WTC11 (cell line): ENCODE results near the gene GPR17. TPM values are rescaled to one million over a fixed set of nuclear protein-coding genes. Genes with fewer than 3 reads are reported as not detected.

Experiments
- ATAC-seq: fragments of 200-7000 bp; cut with Tn5 transposase; 2 replicates; pipeline ENCODE4 v1.10.0; 2021; ENCODE audit warnings: mild to moderate bottlenecking, moderate library complexity
- CTCF ChIA-PET: fragments of 300-600 bp; sonication (Branson Sonifier 250); formaldehyde crosslinking; loops from one replicate; lab custom pipeline; 2021; ENCODE audit warnings: antibody characterized with exemption; lab: Charles Lee
- POLR2A ChIA-PET: fragments of 350-600 bp; sonication (Branson Sonifier 250); formaldehyde crosslinking; loops from one replicate; lab custom pipeline; 2021; ENCODE audit warnings: antibody characterized with exemption; lab: Charles Lee
- DNase-seq: peaks from one replicate; pipeline ENCODE4 v3.0.0; 2021; ENCODE audit warnings: low spot score
- H3K27ac Mint-ChIP-seq: 2 replicates; pipeline ENCODE4 v1.8.0; 2021; ENCODE audit warnings: mixed read lengths
- H3K27me3 Mint-ChIP-seq: 2 replicates; pipeline ENCODE4 v1.8.0; 2021; ENCODE audit warnings: low read depth, mild to moderate bottlenecking, moderate library complexity, mixed read lengths
- H3K36me3 Mint-ChIP-seq: 2 replicates; pipeline ENCODE4 v1.8.0; 2021; ENCODE audit warnings: mixed read lengths
- H3K4me1 Mint-ChIP-seq: 2 replicates; pipeline ENCODE4 v1.8.0; 2022; ENCODE audit warnings: mixed read lengths
- H3K4me3 Mint-ChIP-seq: 2 replicates; pipeline ENCODE4 v1.8.0; 2021; ENCODE audit warnings: mild to moderate bottlenecking, moderate library complexity, mixed read lengths
- H3K9me3 Mint-ChIP-seq: 2 replicates; pipeline ENCODE4 v1.8.0; 2021; ENCODE audit warnings: mixed read lengths
- AR ChIP-seq: fragments of 250-450 bp; sonication (Bioruptor Pico); IDR thresholded peaks from 2 replicates; pipeline ENCODE4 v1.9.0; 2021; ENCODE audit warnings: mild to moderate bottlenecking
- ATF1 ChIP-seq: sonication (generic); formaldehyde crosslinking; IDR thresholded peaks from 2 replicates; pipeline ENCODE4 v1.8.1; 2023; ENCODE audit warnings: mild to moderate bottlenecking, moderate library complexity, missing genetic modification reagents
- EMX1 ChIP-seq: fragments of 250-450 bp; sonication (Bioruptor Pico); IDR thresholded peaks from 2 replicates; pipeline ENCODE4 v1.8.0; 2021; ENCODE audit warnings: mild to moderate bottlenecking
- FOXP1 ChIP-seq: sonication (generic); formaldehyde crosslinking; IDR thresholded peaks from 2 replicates; pipeline ENCODE4 v1.8.0; 2022; ENCODE audit warnings: missing genetic modification reagents, mild to moderate bottlenecking, moderate library complexity, borderline replicate concordance
- FOXP4 ChIP-seq: sonication (generic); formaldehyde crosslinking; IDR thresholded peaks from 2 replicates; pipeline ENCODE4 v1.8.0; 2022; ENCODE audit warnings: mild to moderate bottlenecking, missing genetic modification reagents
- GABPB1 ChIP-seq: sonication (generic); formaldehyde crosslinking; IDR thresholded peaks from 2 replicates; pipeline ENCODE4 v1.8.1; 2023; ENCODE audit warnings: mild to moderate bottlenecking, missing genetic modification reagents
- HMGA2 ChIP-seq: fragments of 250-450 bp; sonication (Bioruptor Pico); IDR thresholded peaks from 2 replicates; pipeline ENCODE4 v1.4.0; 2021; ENCODE audit warnings: mild to moderate bottlenecking, moderate library complexity
- MAX ChIP-seq: sonication (generic); formaldehyde crosslinking; IDR thresholded peaks from 2 replicates; pipeline ENCODE4 v1.8.0; 2022; ENCODE audit warnings: mild to moderate bottlenecking, missing genetic modification reagents
- NR3C1 ChIP-seq: sonication (generic); formaldehyde crosslinking; conservative IDR thresholded peaks from 2 replicates; pipeline ENCODE4 v1.8.1; 2023; ENCODE audit warnings: low read depth, mild to moderate bottlenecking, missing genetic modification reagents
- USF2 ChIP-seq: sonication (generic); formaldehyde crosslinking; IDR thresholded peaks from 2 replicates; pipeline ENCODE4 v1.8.1; 2023; ENCODE audit warnings: mild to moderate bottlenecking, missing genetic modification reagents, moderate library complexity
- ZBTB43 ChIP-seq: sonication (generic); formaldehyde crosslinking; IDR thresholded peaks from 2 replicates; pipeline ENCODE4 v1.8.1; 2023; ENCODE audit warnings: mild to moderate bottlenecking, missing genetic modification reagents
- ZMAT4 ChIP-seq: fragments of 250-450 bp; sonication (Bioruptor Pico); IDR thresholded peaks from 2 replicates; pipeline ENCODE4 v1.9.0; 2021; ENCODE audit warnings: mild to moderate bottlenecking
- ZNF138 ChIP-seq: sonication (generic); formaldehyde crosslinking; conservative IDR thresholded peaks from 2 replicates; pipeline ENCODE4 v1.8.1; 2022; ENCODE audit warnings: mild to moderate bottlenecking, moderate library complexity, missing genetic modification reagents
- ZNF423 ChIP-seq: fragments of 250-450 bp; sonication (Bioruptor Pico); IDR thresholded peaks from 2 replicates; pipeline ENCODE4 v2.1.2; 2022; ENCODE audit warnings: mild to moderate bottlenecking, moderate library complexity
- ZNF425 ChIP-seq: fragments of 250-450 bp; sonication (Bioruptor Pico); conservative IDR thresholded peaks from 2 replicates; pipeline ENCODE4 v1.9.0; 2021; ENCODE audit warnings: mild to moderate bottlenecking
- ZNF532 ChIP-seq: fragments of 250-450 bp; sonication (Bioruptor Pico); IDR thresholded peaks from 2 replicates; pipeline ENCODE4 v1.9.0; 2021; ENCODE audit warnings: mild to moderate bottlenecking, borderline replicate concordance
- ZNF671 ChIP-seq: fragments of 250-450 bp; sonication (Bioruptor Pico); IDR thresholded peaks from 2 replicates; pipeline ENCODE4 v1.8.0; 2021; ENCODE audit warnings: mild to moderate bottlenecking
- total RNA-seq: library from RNA; stranded (reverse); gene quantifications from 3 replicates; pipeline ENCODE4 v1.2.3, GENCODE V29; 2021

Gene GPR17
- total RNA-seq, 1 experiment from 2014 or later: not detected

GRCh38 chr2:127638361-127639110, 7.4 kb upstream of the GPR17 start (continued):
- no peak for TF ChIP-seq AR (CRISPR knock-in tag)

GRCh38 chr2:127639111-127639474, 6.9 kb upstream of the GPR17 start:
- H3K4me1 Mint-ChIP-seq: peaks cover 11% of the 10 kb centered on the region
- H3K36me3 Mint-ChIP-seq: no peaks in the 10 kb centered on the region
- no peaks in the 10 kb centered on the region for H3K27me3 Mint-ChIP-seq
- no peak for TF ChIP-seq ATF1 (CRISPR knock-in tag)
- no peak for TF ChIP-seq HMGA2 (CRISPR knock-in tag)
- no peak for TF ChIP-seq FOXP1 (CRISPR knock-in tag)
- TF ChIP-seq ZNF671 (CRISPR knock-in tag): no peak
- TF ChIP-seq GABPB1 (CRISPR knock-in tag): no peak
- TF ChIP-seq FOXP4 (CRISPR knock-in tag): no peak
- TF ChIP-seq MAX (CRISPR knock-in tag): no peak
- no peak for TF ChIP-seq USF2 (CRISPR knock-in tag)
- TF ChIP-seq ZMAT4 (CRISPR knock-in tag): no peak
- TF ChIP-seq ZNF532: no peak
- no peak for TF ChIP-seq ZBTB43 (CRISPR knock-in tag)
- TF ChIP-seq NR3C1 (CRISPR knock-in tag): no peak
- TF ChIP-seq ZNF138 (CRISPR knock-in tag): no peak
- no peak for TF ChIP-seq ZNF423
- TF ChIP-seq EMX1 (CRISPR knock-in tag): no peak
- no peak for TF ChIP-seq ZNF425
- H3K9me3 Mint-ChIP-seq: no peaks in the 10 kb centered on the region
- no peak for DNase-seq
- H3K4me3 Mint-ChIP-seq: no peak overlapping the region
- ChIA-PET POLR2A (interaction anchor here (1.2 kb wide), 1 partner anchor 113 kb away, joined by 4 read pairs; the partner anchor contains the start of gene IWS1), CTCF (interaction anchor here (0.9 to 6.3 kb wide), 6 partner anchors 11 to 112 kb away, joined by 3 to 70 read pairs (median 8); partner anchors contain the start of genes IWS1 and LIMS2)
- ATAC-seq: no peak
- H3K27ac Mint-ChIP-seq: no peak overlapping the region
